ENCODE results near the gene USP22. TPM values are rescaled to one million over a fixed set of nuclear protein-coding genes. Genes with fewer than 3 reads are reported as not detected.

USP22 gene
- total and polyA plus RNA-seq, 4 donors = 27.2 to 109 (median 58.1) TPM

- TF ChIP-seq ZBTB33 (IDR thresholded peaks at IDR 0.05) = no peak
Observed at GRCh38 chr17:20997711-20998570, 44.9 kb downstream of the USP22 start (continued).

- TF ChIP-seq MAX (IDR thresholded peaks at IDR 0.05) = no peak
- TF ChIP-seq ZBTB33 (IDR thresholded peaks at IDR 0.05) = no peak
- H3K27me3 ChIP-seq (ENCODE audit: control insufficient read depth in 4 of 4, insufficient read depth in 4 of 4, low read length in 3 of 4) = no peaks in the 10 kb centered on the region
- H3K4me1 ChIP-seq (ENCODE audit: control insufficient read depth in 4 of 4, insufficient read depth in 4 of 4, low read length in 3 of 4) = peaks cover 0 to 5% (median 2%) of the 10 kb centered on the region in 4 donors
- H3K9me3 ChIP-seq (ENCODE audit: control insufficient read depth in 4 of 4, low read length in 3 of 4) = no peaks in the 10 kb centered on the region
- H3K9ac ChIP-seq (ENCODE audit: low read depth in 1 of 2, low read length in 2 of 2) = no peak overlapping the region
- no peak overlapping the region for H3K27ac ChIP-seq (ENCODE audit: low read depth in 1 of 2, low read length in 2 of 2)
- peaks cover 0 to 16% (median 13%) of the 10 kb centered on the region in 4 donors for H3K36me3 ChIP-seq (ENCODE audit: control insufficient read depth in 4 of 4, insufficient read depth in 3 of 4, low read depth in 1 of 4, low read length in 3 of 4)
- H3K4me3 ChIP-seq (ENCODE audit: low read depth in 1 of 3, low read length in 3 of 3) = no peak overlapping the region
- 69% methylated on average over 12 of the region's 12 CpGs for WGBS
- DNase-seq (ENCODE audit: low spot score) = no peak
Observed at GRCh38 chr17:20996724-20997615, 45.8 kb downstream of the USP22 start.

GRCh38 chr17:20995873-20996723, 46.7 kb downstream of the USP22 start:
- no peak overlapping the region for H3K27ac ChIP-seq (ENCODE audit: low read depth in 1 of 2, low read length in 2 of 2)
- H3K36me3 ChIP-seq (ENCODE audit: control insufficient read depth in 4 of 4, insufficient read depth in 3 of 4, low read depth in 1 of 4, low read length in 3 of 4) = peaks cover 0 to 8% (median 5%) of the 10 kb centered on the region in 4 donors
- no peaks in the 10 kb centered on the region for H3K9me3 ChIP-seq (ENCODE audit: control insufficient read depth in 4 of 4, low read length in 3 of 4)
- TF ChIP-seq MAX (IDR thresholded peaks at IDR 0.05) (no peak), YY1 (IDR thresholded peaks at IDR 0.05) (no peak), FOXA2 (IDR thresholded peaks at IDR 0.05) (no peak), TAF1 (conservative IDR thresholded peaks at IDR 0.05) (no peak), HNF4A (conservative IDR thresholded peaks at IDR 0.05) (no peak), CTCF (IDR thresholded peaks at IDR 0.05; ENCODE audit: low read depth, low read length, missing input control) (no peak), ATF3 (IDR thresholded peaks at IDR 0.05) (no peak), GABPA (IDR thresholded peaks at IDR 0.05 in 1 of 2, conservative IDR thresholded peaks at IDR 0.05 in 1 of 2) (no peak), SP1 (IDR thresholded peaks at IDR 0.05) (no peak), FOXA1 (IDR thresholded peaks at IDR 0.05) (no peak), HNF4G (IDR thresholded peaks at IDR 0.05) (no peak), REST (IDR thresholded peaks at IDR 0.05) (no peak), RAD21 (IDR thresholded peaks at IDR 0.05) (no peak)
- no peak overlapping the region for H3K9ac ChIP-seq (ENCODE audit: low read depth in 1 of 2, low read length in 2 of 2)
- DNase-seq (ENCODE audit: low spot score) = no peak
- no peak overlapping the region for H3K4me3 ChIP-seq (ENCODE audit: low read depth in 1 of 3, low read length in 3 of 3)
- peaks cover 0 to 5% (median 2%) of the 10 kb centered on the region in 4 donors for H3K4me1 ChIP-seq (ENCODE audit: control insufficient read depth in 4 of 4, insufficient read depth in 4 of 4, low read length in 3 of 4)
- 83% methylated on average over 12 of the region's 12 CpGs for WGBS
- H3K27me3 ChIP-seq (ENCODE audit: control insufficient read depth in 4 of 4, insufficient read depth in 4 of 4, low read length in 3 of 4) = no peaks in the 10 kb centered on the region

Measured in liver (tissue), 9 donors.